ENCODE results near the gene STAMBP.

STAMBP gene

GRCh38 chr2:73894475-73894850 lies 65.7 kb downstream of the STAMBP start:
- no peak overlapping the region for H3K4me3 ChIP-seq (ENCODE audit: low read length)
- DNase-seq (ENCODE audit: low read depth): no peak
- TF ChIP-seq CTCF (IDR thresholded peaks at IDR 0.05; ENCODE audit: insufficient read depth, low read depth, low read length, missing control alignments): no peak

GRCh38 chr2:73894877-73895276 lies 66.1 kb downstream of the STAMBP start:
- DNase-seq (ENCODE audit: low read depth): no peak
- TF ChIP-seq CTCF (IDR thresholded peaks at IDR 0.05; ENCODE audit: insufficient read depth, low read depth, low read length, missing control alignments): no peak
- no peak overlapping the region for H3K4me3 ChIP-seq (ENCODE audit: low read length)

GRCh38 chr2:73895473-73895872 lies 66.7 kb downstream of the STAMBP start:
- no peak for TF ChIP-seq CTCF (IDR thresholded peaks at IDR 0.05; ENCODE audit: insufficient read depth, low read depth, low read length, missing control alignments)
- DNase-seq (ENCODE audit: low read depth): no peak
- no peak overlapping the region for H3K4me3 ChIP-seq (ENCODE audit: low read length)

GRCh38 chr2:73896362-73897239 lies 67.8 kb downstream of the STAMBP start:
- no peak for TF ChIP-seq CTCF (IDR thresholded peaks at IDR 0.05; ENCODE audit: insufficient read depth, low read depth, low read length, missing control alignments)
- no peak overlapping the region for H3K4me3 ChIP-seq (ENCODE audit: low read length)
- no peak for DNase-seq (ENCODE audit: low read depth)

- DNase-seq (ENCODE audit: low read depth): no peak
- H3K4me3 ChIP-seq (ENCODE audit: low read length): no peak overlapping the region
- TF ChIP-seq CTCF (IDR thresholded peaks at IDR 0.05; ENCODE audit: insufficient read depth, low read depth, low read length, missing control alignments): no peak
Observed at GRCh38 chr2:73897240-73897583, 68.5 kb downstream of the STAMBP start.

GRCh38 chr2:73897934-73898333 lies 69.2 kb downstream of the STAMBP start:
- no peak overlapping the region for H3K4me3 ChIP-seq (ENCODE audit: low read length)
- no peak for TF ChIP-seq CTCF (IDR thresholded peaks at IDR 0.05; ENCODE audit: insufficient read depth, low read depth, low read length, missing control alignments)
- DNase-seq (ENCODE audit: low read depth): no peak

GRCh38 chr2:73899801-73900336 lies 71.1 kb downstream of the STAMBP start:
- DNase-seq (ENCODE audit: low read depth): no peak
- no peak overlapping the region for H3K4me3 ChIP-seq (ENCODE audit: low read length)
- TF ChIP-seq CTCF (IDR thresholded peaks at IDR 0.05; ENCODE audit: insufficient read depth, low read depth, low read length, missing control alignments): no peak
